Right lobe of liver (tissue), 4 donors: ENCODE data around the gene TMTC1.

Experiments used
- POLR2A ChIP-seq: fragments of 450-650 bp; IDR thresholded peaks from one replicate; pipeline ENCODE4 v1.6.1; 2017; ENCODE audit warnings: antibody characterized with exemption, mild to moderate bottlenecking
- TF ChIP-seq, protein P1 (sequence below), 4 donors: fragments of 200-600 bp in 3 of 4; fragments of 450-650 bp in 1 of 4; IDR thresholded peaks; one replicate each; pipeline versions ENCODE4 v1.5.1 to v1.8.0; 2016 to 2022; ENCODE audit warnings: antibody characterized with exemption in 4 of 4, mild to moderate bottlenecking in 2 of 4
- donor health status: DM: no; HTN: no; CAD: no.
- donor health status: DM: no; HTN: no; CAD: no.
- donor health status: DM: no; HTN: yes; CAD: no.

DNA sequence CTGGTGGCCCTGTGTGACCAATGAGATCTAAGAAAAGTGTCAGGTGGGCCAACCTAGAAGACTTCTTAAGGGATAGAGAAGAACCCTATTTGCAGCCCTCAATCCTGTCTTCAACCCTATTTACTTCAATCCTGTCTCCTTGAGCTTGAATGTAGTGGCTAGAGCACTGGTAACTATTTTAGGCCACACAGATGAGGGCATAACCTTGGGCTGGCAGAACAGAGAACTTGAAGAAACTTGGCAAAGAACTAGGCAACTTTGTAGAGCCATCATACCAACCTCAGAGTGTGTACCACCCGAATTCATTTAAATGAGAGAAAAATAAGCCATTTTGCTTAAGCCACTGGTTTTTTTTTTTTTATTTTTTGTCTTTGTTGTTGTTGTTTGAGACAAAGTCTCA lies 94.8 kb downstream of the TMTC1 start:
- TF ChIP-seq, protein P1, sequence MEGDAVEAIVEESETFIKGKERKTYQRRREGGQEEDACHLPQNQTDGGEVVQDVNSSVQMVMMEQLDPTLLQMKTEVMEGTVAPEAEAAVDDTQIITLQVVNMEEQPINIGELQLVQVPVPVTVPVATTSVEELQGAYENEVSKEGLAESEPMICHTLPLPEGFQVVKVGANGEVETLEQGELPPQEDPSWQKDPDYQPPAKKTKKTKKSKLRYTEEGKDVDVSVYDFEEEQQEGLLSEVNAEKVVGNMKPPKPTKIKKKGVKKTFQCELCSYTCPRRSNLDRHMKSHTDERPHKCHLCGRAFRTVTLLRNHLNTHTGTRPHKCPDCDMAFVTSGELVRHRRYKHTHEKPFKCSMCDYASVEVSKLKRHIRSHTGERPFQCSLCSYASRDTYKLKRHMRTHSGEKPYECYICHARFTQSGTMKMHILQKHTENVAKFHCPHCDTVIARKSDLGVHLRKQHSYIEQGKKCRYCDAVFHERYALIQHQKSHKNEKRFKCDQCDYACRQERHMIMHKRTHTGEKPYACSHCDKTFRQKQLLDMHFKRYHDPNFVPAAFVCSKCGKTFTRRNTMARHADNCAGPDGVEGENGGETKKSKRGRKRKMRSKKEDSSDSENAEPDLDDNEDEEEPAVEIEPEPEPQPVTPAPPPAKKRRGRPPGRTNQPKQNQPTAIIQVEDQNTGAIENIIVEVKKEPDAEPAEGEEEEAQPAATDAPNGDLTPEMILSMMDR (IDR thresholded peaks at IDR 0.05) = no peak
- TF ChIP-seq POLR2A = no peak
